Hepatocyte (in vitro differentiated cells): ENCODE data around the gene SPEG.

Source experiments
- CTCF ChIP-seq: fragments of 200-600 bp; sonication (generic); IDR thresholded peaks from 2 replicates; pipeline ENCODE4 v1.5.1; 2016; ENCODE audit warnings: antibody characterized with exemption, mild to moderate bottlenecking; ENCODE audit not compliant: poor library complexity
- EZH2 ChIP-seq: fragments of 200-600 bp; sonication (generic); IDR thresholded peaks from 2 replicates; pipeline ENCODE4 v1.6.1; 2016; ENCODE audit warnings: antibody characterized with exemption, mild to moderate bottlenecking, borderline replicate concordance

DNA sequence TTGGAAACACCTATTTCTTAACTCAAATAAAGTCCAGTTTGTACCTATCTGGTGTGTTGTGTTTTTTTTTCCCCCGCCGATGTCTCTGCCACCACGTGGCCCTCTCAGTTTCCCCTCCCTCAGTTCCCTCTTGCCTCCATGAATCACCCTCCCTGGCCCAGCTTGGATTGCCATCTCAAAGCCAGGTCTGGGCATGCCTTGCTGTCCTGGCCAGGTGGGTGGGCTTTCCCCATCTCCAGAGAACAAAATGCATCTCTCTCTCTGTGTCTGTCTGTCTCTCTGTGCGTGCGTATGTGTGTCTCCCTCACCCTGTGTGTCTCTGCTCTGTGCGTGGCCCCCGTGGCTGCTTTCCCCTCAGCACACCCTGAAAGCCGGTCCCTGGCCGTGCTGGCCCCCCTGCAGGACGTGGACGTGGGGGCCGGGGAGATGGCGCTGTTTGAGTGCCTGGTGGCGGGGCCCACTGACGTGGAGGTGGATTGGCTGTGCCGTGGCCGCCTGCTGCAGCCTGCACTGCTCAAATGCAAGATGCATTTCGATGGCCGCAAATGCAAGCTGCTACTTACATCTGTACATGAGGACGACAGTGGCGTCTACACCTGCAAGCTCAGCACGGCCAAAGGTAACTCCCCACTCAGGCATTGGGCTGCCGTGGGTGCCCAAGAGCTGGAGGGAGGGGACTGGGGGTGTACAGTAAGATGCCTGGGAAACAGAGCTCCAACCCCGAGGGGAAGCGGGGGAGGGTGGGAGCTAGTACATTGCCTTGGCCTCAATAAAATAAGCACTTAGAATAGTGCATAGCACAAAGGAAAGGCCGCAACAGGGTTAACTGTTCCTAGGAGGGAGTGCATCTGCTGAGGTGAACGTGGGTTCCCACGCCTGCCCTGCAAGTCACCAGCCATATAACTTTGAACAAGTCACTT is 32.4 kb downstream of the SPEG start:
- TF ChIP-seq CTCF = no peak
- TF ChIP-seq EZH2 = no peak
